Right lung (tissue), 5 donors: ENCODE measurements around the gene PTPRK. TPM values are rescaled to one million over a fixed set of nuclear protein-coding genes. Genes with fewer than 3 reads are reported as not detected.

Source experiments
- DNase-seq, 2 donors: peaks; one replicate each; pipeline ENCODE4 v3.0.0-alpha.2; 2013
- polyA plus RNA-seq, 5 donors: library from polyadenylated mRNA; unstranded; fragments of 120-200 nt; gene quantifications; one replicate each; pipeline versions ENCODE4 v1.2.1 to v1.2.3, GENCODE V29; 2013; ENCODE audit warnings: inconsistent platforms in 1 of 5, low replicate concordance in 1 of 5; ENCODE audit not compliant: insufficient read length in 5 of 5, insufficient read depth in 1 of 5

Gene PTPRK
- polyA plus RNA-seq, 5 donors = 55.4 to 92.1 (median 85.6) TPM

GRCh38 chr6:128350416-128351254 is 169.8 kb downstream of the PTPRK start:
- DNase-seq = no peak

DNA sequence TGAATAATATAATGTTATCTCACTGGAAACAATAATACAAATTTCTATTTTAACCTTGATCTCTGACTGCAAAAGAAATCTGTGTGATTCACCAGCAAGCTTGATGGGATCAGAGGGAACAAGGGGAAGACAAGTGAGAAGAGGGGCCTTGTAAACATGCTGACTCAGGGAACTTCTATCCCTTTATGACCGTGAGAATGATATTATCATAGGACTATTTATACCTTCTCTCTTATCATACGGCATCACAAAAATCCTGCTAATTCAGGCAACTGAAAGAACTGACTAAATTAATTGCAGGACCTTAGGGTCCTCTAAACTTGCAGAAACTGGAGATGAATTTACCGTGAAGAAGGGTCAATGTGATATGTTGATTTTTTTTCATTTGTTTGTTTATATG is 173.3 kb downstream of the PTPRK start:
- no peak for DNase-seq

- DNase-seq = no peak
These were observed 173.8 kb downstream of the PTPRK start for GRCh38 chr6:128346569-128346968.

DNA sequence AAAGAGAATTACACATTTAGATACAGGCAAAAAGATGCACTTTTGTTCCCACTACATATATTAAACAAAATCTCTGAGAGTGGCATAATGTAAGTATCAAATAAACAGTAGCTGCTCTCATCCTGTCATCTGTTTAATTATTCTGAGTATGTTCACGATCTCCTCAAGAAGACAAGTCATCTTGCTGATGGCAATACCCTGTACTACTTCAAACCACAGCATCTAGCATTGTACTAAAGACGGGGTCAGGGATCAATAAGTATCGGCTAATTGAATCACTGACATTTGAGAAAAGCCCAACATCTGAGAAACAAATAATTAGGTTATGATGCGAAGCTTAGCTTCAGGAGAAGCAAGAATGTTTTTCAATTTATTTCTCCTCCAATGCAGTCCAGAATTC is 175.1 kb downstream of the PTPRK start:
- DNase-seq = no peak

- DNase-seq = peak; percentile 78
These were observed 176.7 kb downstream of the PTPRK start for GRCh38 chr6:128343706-128344105.

DNA sequence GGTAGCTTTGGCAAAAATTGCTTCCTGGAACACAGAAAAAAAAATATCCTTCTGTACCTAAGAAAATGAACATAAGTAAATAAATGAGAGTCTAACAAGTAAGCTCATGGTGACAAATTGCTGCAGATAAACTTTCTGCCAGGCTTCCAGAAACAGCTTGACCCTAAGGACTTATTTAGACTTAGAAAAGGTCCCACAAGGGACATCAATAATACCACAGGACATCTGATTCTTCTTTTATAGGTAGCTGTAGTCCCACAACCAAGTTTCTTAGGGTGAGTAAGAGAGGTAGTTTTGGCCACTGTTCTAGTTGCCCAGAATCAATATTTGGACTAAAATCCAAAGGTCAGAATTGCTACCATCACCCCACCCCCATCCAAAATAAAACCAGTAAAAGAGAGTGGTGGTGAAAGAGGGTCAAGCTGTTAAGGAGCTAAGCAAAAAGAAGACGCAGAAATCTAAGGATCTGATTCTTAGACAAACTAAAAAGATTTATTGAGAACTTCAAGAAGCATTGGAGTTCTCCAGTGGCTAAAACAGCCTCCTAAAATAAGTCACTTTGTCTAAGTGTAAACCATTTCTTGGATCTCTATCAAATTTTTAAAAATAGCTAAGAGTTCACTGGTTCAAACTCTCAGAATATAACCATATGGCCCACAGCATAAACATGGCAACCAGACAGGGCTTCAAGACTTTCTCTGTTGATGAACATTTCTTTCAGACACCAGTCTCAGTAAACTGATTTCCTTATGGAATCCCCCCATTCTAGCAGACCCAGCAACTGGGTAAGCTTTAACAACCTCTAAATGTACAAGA is 180.6 kb downstream of the PTPRK start:
- DNase-seq = peak; percentile 53 to 60

DNA sequence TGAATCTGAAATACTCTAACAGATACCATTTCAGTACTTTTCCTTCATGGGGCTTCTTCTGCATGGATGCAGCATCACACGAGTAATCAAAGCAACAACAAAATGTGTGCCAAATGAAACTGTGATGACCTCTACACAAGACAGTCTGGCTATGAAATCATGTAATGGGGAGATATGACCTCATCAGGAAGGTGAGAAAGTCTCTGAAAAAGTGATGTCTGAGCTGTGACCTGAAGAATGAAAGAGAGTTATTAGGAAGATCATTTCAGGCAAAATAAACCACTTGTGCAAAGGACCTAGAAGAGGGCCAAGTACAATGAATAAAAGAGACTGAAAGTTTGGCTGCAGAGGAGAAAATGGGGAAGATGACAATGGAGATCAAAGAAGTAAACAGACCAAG is 182.8 kb downstream of the PTPRK start:
- DNase-seq = no peak

GRCh38 chr6:128336436-128337095 is 183.8 kb downstream of the PTPRK start:
- no peak for DNase-seq

GRCh38 chr6:128335963-128336362 is 184.4 kb downstream of the PTPRK start:
- DNase-seq = no peak

DNA sequence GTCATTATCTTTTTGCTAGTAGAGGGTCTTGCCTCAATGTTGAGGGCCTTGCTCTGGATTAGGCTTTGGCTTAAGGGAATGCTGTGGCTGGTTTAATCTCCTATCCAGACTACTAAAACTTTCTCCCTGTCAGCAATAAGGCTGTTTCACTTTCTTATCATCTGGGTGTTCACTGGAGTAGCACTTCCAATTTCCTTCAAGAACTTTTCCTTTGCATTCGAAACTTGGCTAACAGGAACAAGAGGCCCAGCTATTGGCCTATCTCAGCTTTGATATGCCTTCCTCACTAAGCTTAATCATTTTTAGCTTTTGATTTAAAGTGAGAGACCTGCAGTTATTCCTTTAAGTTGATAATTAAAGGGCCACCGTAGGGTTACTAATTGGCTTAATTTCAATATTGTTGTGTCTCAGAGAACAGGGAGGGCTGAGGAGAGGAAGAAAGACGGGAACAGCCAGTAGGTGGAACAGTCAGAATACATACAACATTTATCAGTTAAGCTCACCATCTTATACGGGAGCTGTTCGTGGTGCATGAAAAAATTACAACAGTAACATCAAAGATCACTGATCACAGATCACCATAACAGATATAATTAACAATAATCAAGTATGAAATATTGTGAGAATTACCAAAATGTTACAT is 186.7 kb downstream of the PTPRK start:
- DNase-seq = no peak

- no peak for DNase-seq
These were observed 192.5 kb downstream of the PTPRK start for GRCh38 chr6:128327890-128328289.

DNA sequence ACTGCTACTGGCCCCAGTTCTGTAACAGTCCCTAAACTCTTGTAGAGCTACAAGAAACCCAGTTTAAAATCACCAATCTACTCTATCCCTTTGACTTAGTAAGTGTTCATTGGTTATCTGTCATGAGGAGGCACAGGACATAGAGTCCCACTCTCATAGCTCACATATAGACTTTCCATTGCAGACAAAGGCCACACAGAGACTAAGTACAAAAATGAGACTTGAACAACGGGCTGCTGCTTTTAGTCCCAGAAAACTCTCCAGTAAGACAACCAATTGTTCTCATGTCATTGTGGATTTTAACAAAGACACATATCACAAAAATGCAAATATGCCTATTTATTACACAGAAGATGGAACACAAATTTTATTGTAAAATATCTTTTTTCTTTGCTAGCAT is 197.4 kb downstream of the PTPRK start:
- DNase-seq = no peak

DNA sequence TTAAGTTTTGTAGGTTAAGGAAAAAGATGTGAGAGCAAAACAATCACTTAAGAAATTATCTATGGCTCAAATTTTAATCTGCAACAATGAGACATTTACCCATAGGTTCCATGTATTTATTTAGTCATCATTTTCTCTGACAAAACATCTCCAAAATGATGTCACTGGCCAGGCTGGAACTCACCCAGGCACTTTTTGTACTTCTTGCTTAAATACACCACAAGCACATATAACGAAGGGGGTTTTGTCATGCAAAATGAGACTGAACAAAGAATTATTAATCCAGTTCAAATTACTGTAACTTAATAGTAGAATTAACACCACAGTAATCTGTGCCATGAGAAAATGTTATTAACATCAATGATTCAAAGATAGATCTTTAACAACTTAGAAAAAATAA is 200.5 kb downstream of the PTPRK start:
- DNase-seq = no peak

DNA sequence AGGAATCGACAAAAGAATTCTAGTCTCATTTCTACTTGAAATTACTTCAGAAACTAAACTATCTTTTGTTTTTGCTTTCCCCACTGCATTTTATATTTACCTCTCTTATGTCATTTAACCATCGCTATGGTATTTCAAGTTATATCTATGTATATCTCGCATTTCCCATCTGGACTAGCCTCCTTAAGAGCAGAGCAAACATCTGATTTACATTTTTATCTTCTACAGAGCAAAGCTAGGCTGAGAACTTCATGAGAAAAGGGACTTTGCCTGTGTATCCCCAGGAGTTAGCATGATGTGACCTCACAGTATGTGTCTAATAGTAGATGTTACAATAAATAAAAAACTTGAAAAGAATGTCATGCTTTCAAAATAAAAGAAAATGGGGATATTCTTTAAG is 201.2 kb downstream of the PTPRK start:
- DNase-seq = no peak

DNA sequence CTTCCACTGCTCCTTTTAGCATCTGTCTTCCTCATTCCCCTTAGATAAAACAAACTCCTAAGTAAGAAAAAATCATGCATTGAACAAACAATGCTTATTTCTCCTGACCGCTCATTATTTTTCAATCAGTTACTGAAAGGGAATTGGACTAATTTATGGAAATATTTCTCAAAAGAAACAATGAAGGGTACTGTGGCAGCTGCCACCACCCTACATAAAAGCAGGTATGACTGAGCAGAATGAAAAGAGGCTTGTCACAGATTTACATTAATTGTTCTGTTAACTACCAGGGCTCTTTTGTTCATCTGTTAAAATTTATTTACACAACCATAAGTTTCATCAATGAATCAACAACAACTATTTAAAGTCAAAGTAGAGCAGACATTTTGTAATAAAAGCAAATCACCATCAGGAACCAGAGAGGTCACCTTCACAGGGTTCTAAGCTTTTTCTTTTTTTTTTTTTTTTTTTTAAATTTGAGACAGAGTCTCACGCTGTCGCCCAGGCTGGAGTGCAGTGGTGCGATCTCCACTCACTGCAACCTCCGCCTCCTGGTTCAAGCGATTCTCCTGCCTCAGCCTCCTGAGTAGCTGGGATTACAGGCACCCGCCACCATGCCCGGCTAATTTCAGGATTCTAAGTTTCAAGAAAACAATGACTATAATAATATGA is 204.0 kb downstream of the PTPRK start:
- no peak for DNase-seq

DNA sequence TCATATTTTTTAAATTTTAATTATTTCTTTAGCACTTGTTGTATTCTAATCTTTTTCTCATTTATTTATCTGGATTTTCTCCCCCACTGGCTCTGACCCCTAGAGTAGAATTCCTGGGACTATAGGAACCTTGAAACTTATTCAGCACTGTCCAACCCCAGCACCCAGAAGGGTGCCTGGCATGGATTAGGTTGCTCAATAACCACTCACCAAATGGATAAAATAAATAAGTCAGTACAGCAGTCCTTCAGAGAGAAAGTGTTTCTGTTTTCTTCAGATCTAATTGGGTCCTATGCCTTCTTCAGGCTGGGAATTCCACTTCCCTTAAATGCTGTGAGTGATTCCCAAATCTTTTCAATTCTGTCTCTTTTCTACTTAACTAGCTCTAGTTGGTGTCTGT is 206.2 kb downstream of the PTPRK start:
- DNase-seq = no peak

- DNase-seq = no peak
These were observed 208.3 kb downstream of the PTPRK start for GRCh38 chr6:128311944-128312570.

DNA sequence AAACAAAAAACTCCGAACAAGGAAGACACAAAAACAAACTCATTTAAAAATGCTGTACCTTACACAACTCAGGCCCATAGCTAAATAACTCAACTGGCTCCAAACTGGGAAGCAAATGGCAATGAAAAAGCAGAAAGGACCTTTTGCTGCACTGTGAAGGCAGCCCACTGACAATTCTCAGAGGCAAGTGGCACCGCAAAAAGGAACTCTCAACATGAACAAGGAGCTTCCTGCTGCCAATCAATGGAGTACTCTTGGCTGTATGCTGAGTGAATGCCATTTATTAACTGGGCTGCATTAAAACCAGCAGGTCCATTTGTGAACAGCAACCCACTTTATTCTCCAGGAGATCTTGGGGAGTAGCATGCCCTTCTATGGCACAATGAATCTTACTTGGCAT is 209.9 kb downstream of the PTPRK start:
- DNase-seq = no peak

DNA sequence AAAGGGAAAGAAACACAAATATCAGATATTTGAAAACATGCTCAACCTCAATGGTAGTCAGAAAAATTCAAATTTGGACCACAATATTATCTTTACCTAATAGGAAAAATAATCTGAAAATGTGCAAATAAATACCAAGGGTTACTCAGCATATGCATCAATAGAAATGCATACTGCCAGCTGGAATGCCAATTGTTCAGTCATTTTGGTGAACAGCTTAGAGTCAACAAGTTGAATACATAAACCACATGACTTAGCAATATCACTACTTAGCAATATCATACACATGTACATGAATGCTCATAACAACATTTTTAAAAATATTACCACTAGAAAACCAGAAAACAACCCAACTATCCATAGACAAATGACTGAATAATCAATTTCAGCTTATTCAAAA is 212.7 kb downstream of the PTPRK start:
- no peak for DNase-seq

- no peak for DNase-seq
These were observed 214.4 kb downstream of the PTPRK start for GRCh38 chr6:128305976-128306375.

GRCh38 chr6:128305228-128305627 is 215.2 kb downstream of the PTPRK start:
- DNase-seq = no peak
